ENCODE measurements around the gene AHRR.
"Not testable (repeated sequence)": the region's sequence is repeated elsewhere in the genome, so short reads cannot be mapped to it uniquely, and the experiment has no call there.

Gene AHRR

GRCh38 chr5:368183-369084 is 46.9 kb downstream of the AHRR start:
- no peak for DNase-seq

- no peak for DNase-seq
Observed at GRCh38 chr5:369151-369868, 47.8 kb downstream of the AHRR start.

- not testable (repeated sequence) for DNase-seq
Observed at GRCh38 chr5:369869-370236, 48.3 kb downstream of the AHRR start.

- no peak for DNase-seq
Observed at GRCh38 chr5:370311-370958, 48.9 kb downstream of the AHRR start.

GRCh38 chr5:370959-371810 is 49.7 kb downstream of the AHRR start:
- no peak for DNase-seq

GRCh38 chr5:371811-372555 is 50.5 kb downstream of the AHRR start:
- no peak for DNase-seq

- no peak for DNase-seq
Observed at GRCh38 chr5:372556-372995, 51.1 kb downstream of the AHRR start.

- DNase-seq = no peak
Observed at GRCh38 chr5:372996-373709, 51.6 kb downstream of the AHRR start.

GRCh38 chr5:373710-374602 is 52.4 kb downstream of the AHRR start:
- DNase-seq = no peak

GRCh38 chr5:374631-375335 is 53.3 kb downstream of the AHRR start:
- no peak for DNase-seq

- no peak for DNase-seq
Observed at GRCh38 chr5:375336-375920, 53.9 kb downstream of the AHRR start.

GRCh38 chr5:375921-376798 is 54.6 kb downstream of the AHRR start:
- no peak for DNase-seq

- no peak for DNase-seq
Observed at GRCh38 chr5:376799-377325, 55.3 kb downstream of the AHRR start.

GRCh38 chr5:377326-377981 is 55.9 kb downstream of the AHRR start:
- no peak for DNase-seq

GRCh38 chr5:378301-378891 is 56.9 kb downstream of the AHRR start:
- no peak for DNase-seq

- no peak for DNase-seq
Observed at GRCh38 chr5:378976-379742, 57.6 kb downstream of the AHRR start.

Measured in NK-92 treated with Interleukin-12 subunit alpha and Interleukin-12 subunit beta, amount 100 ng/mL, for 24 hours (cell line).